Stimulated activated CD8-positive, alpha-beta memory T cell treated with anti-CD3 and anti-CD28 coated beads, Interleukin-2, amount 100 ng/mL, for 48 hours (primary cell): ENCODE measurements around the gene PAFAH1B2.
"Not testable (repeated sequence)": the region's sequence is repeated elsewhere in the genome, so short reads cannot be mapped to it uniquely, and the experiment has no call there.

Source experiments
- DNase-seq, 2 donors: peaks; one replicate each; pipeline ENCODE4 v3.0.0-alpha.2; 2020; ENCODE audit warnings: low read depth in 2 of 2

PAFAH1B2 gene

GRCh38 chr11:117143871-117144476 is at the start of gene PAFAH1B2:
PAFAH1B2 (plus strand) TSS chr11:117144287; CDS start chr11:117152448, 8,161 bp downstream.
- DNase-seq = peak; percentile 94 to 95

- DNase-seq = no peak
Observed at GRCh38 chr11:117094776-117095175, 49.3 kb upstream of the PAFAH1B2 start.

GRCh38 chr11:117095284-117096161 is 48.6 kb upstream of the PAFAH1B2 start:
- DNase-seq = no peak

GRCh38 chr11:117096201-117096991 is 47.7 kb upstream of the PAFAH1B2 start:
- DNase-seq = no peak

GRCh38 chr11:117097014-117097388 is 47.1 kb upstream of the PAFAH1B2 start:
- no peak for DNase-seq

GRCh38 chr11:117097389-117098268 is 46.5 kb upstream of the PAFAH1B2 start:
- DNase-seq = no peak

GRCh38 chr11:117098269-117099232 is 45.5 kb upstream of the PAFAH1B2 start, which contains the start of gene SIK3:
SIK3 (minus strand) TSS chr11:117098428; CDS start chr11:117098415, 13 bp downstream.
- DNase-seq = peak; percentile 86 to 93

- DNase-seq = no peak
Observed at GRCh38 chr11:117099696-117100095, 44.4 kb upstream of the PAFAH1B2 start.

- no peak for DNase-seq
Observed at GRCh38 chr11:117100556-117100955, 43.5 kb upstream of the PAFAH1B2 start.

- DNase-seq = no peak
Observed at GRCh38 chr11:117107701-117108590, 36.1 kb upstream of the PAFAH1B2 start.

GRCh38 chr11:117110294-117110950 is 33.7 kb upstream of the PAFAH1B2 start:
- no peak for DNase-seq

- not testable (repeated sequence) for DNase-seq
Observed at GRCh38 chr11:117112497-117112896, 31.6 kb upstream of the PAFAH1B2 start.

GRCh38 chr11:117112939-117113338 is 31.1 kb upstream of the PAFAH1B2 start:
- not testable (repeated sequence) for DNase-seq

- DNase-seq = no peak
Observed at GRCh38 chr11:117117681-117118080, 26.4 kb upstream of the PAFAH1B2 start.

- no peak for DNase-seq
Observed at GRCh38 chr11:117121176-117121575, 22.9 kb upstream of the PAFAH1B2 start.

- DNase-seq = no peak
Observed at GRCh38 chr11:117122556-117122955, 21.5 kb upstream of the PAFAH1B2 start.

GRCh38 chr11:117126223-117126965 is 17.7 kb upstream of the PAFAH1B2 start:
- no peak for DNase-seq
